Keratinocyte (primary cell): ENCODE results near the gene ZNF467. TPM values are rescaled to one million over a fixed set of nuclear protein-coding genes. Genes with fewer than 3 reads are reported as not detected.

Source experiments
- DNase-seq: peaks from one replicate; pipeline ENCODE4 v3.0.0-alpha.2; 2011; ENCODE audit warnings: low read depth, missing footprints, low spot score
- FAIRE-seq: peaks from 2 replicates; lab custom pipeline; 2011; peaks lifted over from hg19 to GRCh38; lab: Jason Lieb, UNC
- H2AFZ ChIP-seq: 2 replicates; pipeline ENCODE4 v1.6.0; 2012; ENCODE audit warnings: low read length, control low read depth, inconsistent platforms; ENCODE audit not compliant: control insufficient read depth
- H3K27ac ChIP-seq: 2 replicates; pipeline ENCODE4 v1.5.1; 2011; ENCODE audit warnings: low read length; ENCODE audit not compliant: control insufficient read depth, insufficient read depth
- H3K27me3 ChIP-seq: 3 replicates; pipeline ENCODE4 v1.6.0; 2011; ENCODE audit warnings: low read length; ENCODE audit not compliant: control insufficient read depth, insufficient read depth; ENCODE audit errors: extremely low read depth
- H3K36me3 ChIP-seq, 2 experiments: 2 replicates in 1 of 2; 3 replicates in 1 of 2; pipeline ENCODE4 v1.5.1; 2011; ENCODE audit warnings: low read length in 2 of 2, mild to moderate bottlenecking in 1 of 2; ENCODE audit not compliant: control insufficient read depth in 2 of 2, insufficient read depth in 2 of 2; ENCODE audit errors: extremely low read depth in 1 of 2
- H3K4me1 ChIP-seq: 3 replicates; pipeline ENCODE4 v1.5.1; 2011; ENCODE audit warnings: low read length; ENCODE audit not compliant: control insufficient read depth, insufficient read depth; ENCODE audit errors: extremely low read depth
- H3K4me2 ChIP-seq: 3 replicates; pipeline ENCODE4 v1.6.0; 2011; ENCODE audit warnings: low read depth, low read length; ENCODE audit not compliant: control insufficient read depth, insufficient read depth; ENCODE audit errors: extremely low read depth
- H3K4me3 ChIP-seq, 3 experiments: fragments of 200-600 bp in 1 of 3; sonication (generic) in 1 of 3; 2 replicates in 2 of 3; 3 replicates in 1 of 3; pipeline ENCODE4 v1.5.1; 2011 to 2016; ENCODE audit warnings: low read length in 3 of 3, mild to moderate bottlenecking in 3 of 3, control low read depth in 2 of 3, inconsistent platforms in 1 of 3, low read depth in 1 of 3, mixed read lengths in 1 of 3, mixed run types in 1 of 3, moderate library complexity in 1 of 3; ENCODE audit not compliant: control insufficient read depth in 2 of 3, insufficient read depth in 2 of 3; ENCODE audit errors: extremely low read depth in 1 of 3
- H3K79me2 ChIP-seq: 2 replicates; pipeline ENCODE4 v1.6.0; 2012; ENCODE audit warnings: low read length; ENCODE audit not compliant: control insufficient read depth, insufficient read depth
- H3K9ac ChIP-seq: 3 replicates; pipeline ENCODE4 v1.6.0; 2011; ENCODE audit warnings: low read length; ENCODE audit not compliant: control insufficient read depth, insufficient read depth; ENCODE audit errors: extremely low read depth
- H3K9me1 ChIP-seq: 3 replicates; pipeline ENCODE4 v1.6.0; 2011; ENCODE audit warnings: low read length; ENCODE audit not compliant: control insufficient read depth, insufficient read depth; ENCODE audit errors: extremely low read depth
- H3K9me3 ChIP-seq: 2 replicates; pipeline ENCODE4 v1.5.1; 2012; ENCODE audit warnings: low read depth, low read length; ENCODE audit not compliant: control insufficient read depth
- H4K20me1 ChIP-seq: 3 replicates; pipeline ENCODE4 v1.6.0; 2011; ENCODE audit warnings: low read length; ENCODE audit not compliant: control insufficient read depth, insufficient read depth; ENCODE audit errors: extremely low read depth
- CTCF ChIP-seq, 3 experiments: IDR thresholded peaks in 1 of 3; conservative IDR thresholded peaks in 1 of 3; optimal IDR thresholded peaks in 1 of 3; 2 replicates in 2 of 3; 3 replicates in 1 of 3; pipeline versions ENCODE3 to v1.5.1; 2011; ENCODE audit warnings: low read length in 3 of 3, mild to moderate bottlenecking in 3 of 3, moderate library complexity in 2 of 3, control low read depth in 1 of 3, inconsistent platforms in 1 of 3; ENCODE audit not compliant: insufficient read depth in 2 of 3; ENCODE audit errors: extremely low read depth in 1 of 3
- EZH2 ChIP-seq: IDR thresholded peaks from one replicate; pipeline ENCODE4 v1.6.1; 2012; ENCODE audit warnings: inconsistent platforms, mild to moderate bottlenecking, low read length, moderate library complexity
- dilution Hi-C: fragments of 300-500 bp; cut with MboI; formaldehyde crosslinking; loops from one replicate; pipeline ENCODE4 v1.7.0; 2020; ENCODE audit warnings: low sequenced_read_pairs; ENCODE audit not compliant: extremely low pct_ligation_motif_present
- polyA plus RNA-seq, 5 experiments: library from polyadenylated mRNA; depleted of rRNA in 3 of 5; stranded (reverse) in 3 of 5; stranded (forward) in 1 of 5; unstranded in 1 of 5; fragments of >200 nt; gene quantifications; 1 replicate in 1 of 5; 2 replicates in 3 of 5; 3 replicates in 1 of 5; pipeline versions ENCODE4 v1.2.1 to v1.2.3, GENCODE V29; 2011 to 2012; ENCODE audit warnings: missing spikeins in 2 of 5, low read depth in 1 of 5, low replicate concordance in 1 of 5

Gene ZNF467
- polyA plus RNA-seq, 1 donor (not counting 4 experiments of a cell fraction or from before 2014, with no cell fraction given), result 0.31 TPM

GRCh38 chr7:149772241-149772955, 990 bp downstream of the ZNF467 start:
- no peak for TF ChIP-seq EZH2
- TF ChIP-seq CTCF (optimal IDR thresholded peaks at IDR 0.05 in 1 of 3, IDR thresholded peaks at IDR 0.05 in 1 of 3, conservative IDR thresholded peaks at IDR 0.05 in 1 of 3; ENCODE audit: extremely low read depth in 1 of 3, insufficient read depth in 2 of 3, low read length in 3 of 3), result no peak
- Histone ChIP-seq H3K27me3 (peaks cover 26% of the 10 kb centered on the region), H3K36me3 (no peaks in the 10 kb centered on the region), H3K9me3 (no peaks in the 10 kb centered on the region), H3K4me2 (peak overlapping the region; percentile 58), H3K4me1 (no peaks in the 10 kb centered on the region), H2AFZ (no peak overlapping the region), H3K4me3 (peak overlapping the region; percentile 43 to 73 (median 67)), H3K27ac (no peak overlapping the region), H4K20me1 (no peaks in the 10 kb centered on the region), H3K79me2 (no peaks in the 10 kb centered on the region), H3K9me1 (no peaks in the 10 kb centered on the region), H3K9ac (no peak overlapping the region)
- DNase-seq, result no peak
- dilution Hi-C loops, result no loop called here
- FAIRE-seq, result no peak

- FAIRE-seq (peak; percentile 36), DNase-seq (peak; percentile 15)
- H3K9me1 ChIP-seq, result no peaks in the 10 kb centered on the region
- no peaks in the 10 kb centered on the region for H3K36me3 ChIP-seq
- no peak overlapping the region for H3K27ac ChIP-seq
- H3K4me1 ChIP-seq, result no peaks in the 10 kb centered on the region
- peaks cover 23% of the 10 kb centered on the region for H3K27me3 ChIP-seq
- H3K4me3 ChIP-seq, result peak overlapping the region; percentile 51 to 67 (median 59)
- no peaks in the 10 kb centered on the region for H4K20me1 ChIP-seq
- H3K4me2 ChIP-seq, result peak overlapping the region; percentile 45
- no peaks in the 10 kb centered on the region for H3K9me3 ChIP-seq
- TF ChIP-seq CTCF (optimal IDR thresholded peaks at IDR 0.05 in 1 of 3, IDR thresholded peaks at IDR 0.05 in 1 of 3, conservative IDR thresholded peaks at IDR 0.05 in 1 of 3; ENCODE audit: extremely low read depth in 1 of 3, insufficient read depth in 2 of 3, low read length in 3 of 3) (no peak), EZH2 (no peak)
- no peak overlapping the region for H3K9ac ChIP-seq
- dilution Hi-C loops, result no loop called here
- no peaks in the 10 kb centered on the region for H3K79me2 ChIP-seq
- peak overlapping the region; percentile 83 for H2AFZ ChIP-seq
Measured at GRCh38 chr7:149771720-149772240, 1.6 kb downstream of the ZNF467 start.
